DMS79 treated with DMSO at 0.1 percent for 48 hours (cell line): ENCODE measurements around the gene CNGA2.

ENCODE experiments used
- DNase-seq: peaks from one replicate; lab custom pipeline; 2025; lab: John Stamatoyannopoulos, UW

The CNGA2 gene

DNA sequence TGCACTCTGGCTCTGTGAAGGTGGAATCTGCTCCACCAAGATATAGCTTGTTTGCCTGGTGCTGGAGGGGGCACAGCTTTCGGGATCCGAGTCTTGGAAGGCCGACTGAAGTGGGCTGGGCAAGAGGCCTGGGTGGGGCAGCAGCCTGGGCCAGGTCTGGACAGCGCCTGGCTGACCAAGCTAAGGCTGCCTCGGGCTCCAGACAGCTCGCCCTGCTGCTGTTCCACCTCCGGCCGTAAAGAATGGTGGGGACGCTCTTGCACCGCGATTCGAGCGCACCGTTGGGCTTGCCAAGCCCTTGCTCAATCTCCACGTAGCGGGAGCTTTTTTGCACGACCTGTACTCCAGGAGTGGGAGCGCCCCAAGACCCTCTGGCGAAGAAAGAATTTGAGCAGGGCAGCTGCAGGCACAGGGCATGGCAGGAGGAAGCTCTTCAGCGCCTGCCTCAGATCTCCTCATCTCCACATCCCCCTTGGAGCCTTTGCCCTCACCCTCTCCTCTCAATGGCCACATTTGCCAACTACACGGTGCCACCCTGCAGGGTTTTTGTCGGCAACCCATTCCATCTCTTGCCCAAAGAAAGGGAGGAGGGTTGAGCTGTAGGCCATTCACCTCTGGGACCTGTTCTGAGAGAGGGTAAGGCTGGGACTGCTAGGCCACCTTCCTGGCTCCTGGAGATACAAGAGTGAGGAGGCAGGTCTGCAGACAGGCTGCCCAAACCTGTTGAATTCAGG, 18.9 kb downstream of the CNGA2 start:
- DNase-seq, result peak; percentile 33

DNA sequence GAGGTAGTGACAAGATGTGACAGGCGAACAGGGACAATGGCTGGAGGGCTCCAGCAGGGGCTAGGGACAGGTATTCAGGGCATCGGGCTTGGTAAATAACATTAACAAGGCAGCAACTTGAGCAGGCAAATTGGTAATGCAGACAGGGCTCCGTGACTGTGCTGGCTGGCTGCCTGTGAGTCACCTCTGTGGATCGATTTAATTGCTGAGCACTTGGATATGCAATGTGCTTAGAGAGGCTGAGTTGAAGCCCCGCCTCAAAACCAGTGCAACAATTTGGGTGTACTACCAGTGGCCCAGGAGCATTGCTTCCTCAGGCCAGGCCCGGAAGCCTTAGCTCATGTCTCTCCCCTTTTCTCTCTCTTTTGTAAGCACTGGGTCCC, 19.5 kb downstream of the CNGA2 start:
- peak; percentile 75 for DNase-seq

GRCh38 chrX:151754641-151755215, 20.2 kb downstream of the CNGA2 start:
- DNase-seq, result peak; percentile 58

DNA sequence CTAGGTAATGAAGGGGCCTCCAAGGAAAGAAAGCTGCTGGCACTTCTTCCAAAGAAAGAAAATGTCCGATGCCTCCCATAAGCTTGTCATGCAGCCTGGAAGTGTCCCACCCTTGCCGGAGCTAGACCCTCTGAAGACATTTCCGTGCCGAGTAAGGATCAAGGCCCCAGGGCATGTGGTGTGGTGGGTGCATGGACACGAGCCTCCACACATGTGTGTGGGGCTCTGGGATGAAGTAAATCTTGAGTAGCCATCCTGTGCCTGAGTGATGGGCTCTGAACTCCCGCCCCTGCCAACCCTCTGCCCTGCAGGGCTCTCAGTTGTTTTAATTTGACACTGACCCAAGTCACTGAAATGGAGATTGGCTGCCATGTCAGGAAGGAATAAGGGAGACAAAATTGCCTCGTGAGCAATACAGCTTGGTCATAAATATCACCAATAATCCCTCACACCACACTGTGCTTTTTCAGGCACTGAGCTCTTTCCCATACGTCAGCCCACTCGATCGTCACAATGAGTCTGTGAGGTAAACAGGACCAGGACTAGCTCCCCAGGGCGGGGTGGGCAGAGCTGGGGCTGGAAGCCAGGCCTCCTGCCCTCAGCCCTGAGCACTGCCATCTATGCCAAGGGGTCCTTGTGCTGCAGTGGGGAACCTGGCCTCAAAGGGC, 24.6 kb downstream of the CNGA2 start:
- DNase-seq, result no peak

- no peak for DNase-seq
Measured at GRCh38 chrX:151762802-151763201, 28.3 kb downstream of the CNGA2 start.

- no peak for DNase-seq
Measured at GRCh38 chrX:151763711-151764110, 29.2 kb downstream of the CNGA2 start.

DNA sequence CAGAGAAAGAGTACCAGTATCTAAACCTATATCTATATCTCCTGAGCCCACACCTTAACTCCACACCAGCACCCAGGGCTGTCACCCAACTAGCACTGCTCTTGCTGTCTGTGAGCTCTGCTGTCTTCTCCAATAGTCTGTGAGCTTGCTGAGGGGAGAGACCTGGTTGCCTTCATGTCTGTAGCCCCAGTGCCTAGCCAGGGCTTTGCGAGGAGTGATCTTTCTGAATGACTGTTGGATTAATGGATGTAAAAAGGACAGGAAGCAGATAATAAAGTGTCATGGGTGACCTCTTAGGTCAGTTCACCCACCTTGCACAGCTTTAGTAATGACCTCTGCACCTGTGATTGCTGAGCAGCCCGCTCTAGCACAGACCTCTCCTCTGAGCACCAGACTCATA, 30.5 kb downstream of the CNGA2 start:
- DNase-seq, result no peak

DNA sequence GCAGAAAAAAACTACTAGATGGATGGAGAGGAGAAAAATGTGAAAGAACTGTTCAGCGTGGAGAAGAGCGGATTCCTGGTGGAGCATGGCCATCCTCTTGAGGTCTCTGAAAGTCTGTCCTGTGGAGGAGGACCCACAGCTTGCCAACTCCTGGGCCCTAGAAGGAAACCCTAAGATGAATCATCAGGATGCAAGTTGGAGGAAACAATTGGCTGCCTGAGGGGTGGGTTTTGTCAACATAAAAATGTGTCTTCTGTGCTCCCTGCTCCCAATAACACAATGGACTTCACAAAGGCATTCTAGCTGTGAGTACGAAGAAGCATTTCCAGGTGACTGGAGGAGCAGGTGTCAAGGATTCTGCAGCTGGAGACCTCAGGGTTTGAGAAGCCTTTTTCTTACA, 37.2 kb downstream of the CNGA2 start:
- DNase-seq, result no peak

DNA sequence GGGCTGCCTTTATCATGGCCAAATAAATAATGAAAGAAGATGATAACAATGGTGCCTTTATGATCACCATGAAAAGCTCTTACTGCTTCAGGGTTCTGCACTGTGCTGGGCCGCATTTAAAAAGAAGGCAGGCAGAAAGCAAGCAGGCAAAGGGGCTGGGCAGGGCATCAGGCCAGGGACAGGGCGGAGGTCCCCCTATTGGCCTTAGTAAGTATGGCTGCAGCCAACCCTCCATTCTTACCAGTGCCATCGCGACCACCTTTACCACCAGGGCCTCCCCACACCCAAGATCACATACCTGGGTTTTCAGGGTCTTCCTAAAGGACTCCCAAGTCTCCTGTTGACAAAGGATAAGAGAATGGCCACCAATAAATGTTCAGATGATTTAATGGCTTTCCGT, 38.9 kb downstream of the CNGA2 start:
- no peak for DNase-seq

DNA sequence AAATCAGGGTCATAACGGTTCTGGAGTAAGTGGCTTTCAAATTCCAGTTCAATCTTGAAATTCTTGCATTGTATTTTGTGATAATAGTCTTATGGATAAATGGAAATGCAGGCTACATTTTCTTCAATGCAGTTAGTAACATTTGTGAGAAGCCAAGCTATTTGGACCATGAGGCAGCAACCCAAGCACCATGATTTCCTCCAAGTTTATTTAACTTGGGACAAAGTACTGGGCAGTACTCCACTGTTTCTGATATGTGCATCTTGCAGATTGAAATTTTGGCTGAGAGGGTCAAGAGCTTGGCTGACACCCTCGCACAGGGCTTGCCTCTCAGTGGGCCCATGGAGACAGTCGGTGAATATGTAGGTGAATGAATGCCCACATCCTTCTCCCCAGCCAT, 39.9 kb downstream of the CNGA2 start:
- DNase-seq, result no peak

- peak; percentile 73 for DNase-seq
Measured at GRCh38 chrX:151776181-151776731, 41.7 kb downstream of the CNGA2 start.

DNA sequence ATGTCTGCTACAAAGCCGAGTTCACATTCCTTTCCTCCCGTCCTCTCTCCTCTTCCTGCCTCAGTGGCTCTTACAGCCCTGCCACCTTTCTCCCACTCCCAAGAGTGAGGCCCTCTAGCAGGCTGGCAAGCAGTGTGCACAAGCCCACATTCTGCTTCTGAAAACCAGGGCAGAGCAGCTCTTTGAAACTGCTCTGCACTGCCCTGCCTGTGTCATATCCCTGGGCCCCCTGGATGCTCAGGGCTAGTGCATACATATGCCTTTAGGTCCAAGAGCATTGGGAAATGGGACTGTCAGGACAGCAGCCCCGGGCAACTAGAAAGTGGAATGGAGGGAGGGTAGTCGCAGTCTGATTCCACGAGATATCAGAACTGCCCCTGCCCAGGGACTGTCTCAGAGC, 42.4 kb downstream of the CNGA2 start:
- DNase-seq, result no peak

- DNase-seq, result no peak
Measured at GRCh38 chrX:151779258-151779657, 44.7 kb downstream of the CNGA2 start.

GRCh38 chrX:151780621-151781020, 46.1 kb downstream of the CNGA2 start:
- DNase-seq, result no peak

DNA sequence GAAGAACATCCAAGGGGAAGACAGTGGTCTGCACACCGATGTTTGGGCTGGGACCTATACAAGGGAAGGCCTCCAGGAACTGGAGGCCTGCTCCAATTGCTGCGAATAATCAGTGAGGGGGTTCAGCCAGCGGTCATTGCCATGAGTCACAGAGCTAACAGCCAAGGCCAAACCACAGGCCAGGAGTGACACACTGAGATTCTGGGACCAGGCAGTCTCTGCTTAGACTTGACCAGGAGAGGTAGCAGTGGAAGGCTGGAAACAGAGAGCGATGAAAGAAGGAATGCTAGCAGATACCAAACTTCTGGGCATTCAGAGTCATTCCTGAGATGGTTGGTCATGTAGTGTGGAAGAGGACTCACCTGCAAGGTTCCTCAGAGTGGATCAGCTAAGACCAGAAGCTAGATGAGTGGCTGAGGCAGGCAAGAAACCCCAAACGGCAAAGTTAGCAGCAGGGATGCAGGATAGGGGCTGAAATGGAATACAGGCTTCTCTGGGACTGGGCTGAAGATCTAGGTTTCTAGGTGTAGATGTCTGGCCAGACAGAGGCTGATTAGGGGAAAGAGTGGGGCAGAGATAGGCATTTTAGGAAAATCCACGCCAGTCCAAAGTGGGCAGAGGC, 54.7 kb downstream of the CNGA2 start:
- no peak for DNase-seq

DNA sequence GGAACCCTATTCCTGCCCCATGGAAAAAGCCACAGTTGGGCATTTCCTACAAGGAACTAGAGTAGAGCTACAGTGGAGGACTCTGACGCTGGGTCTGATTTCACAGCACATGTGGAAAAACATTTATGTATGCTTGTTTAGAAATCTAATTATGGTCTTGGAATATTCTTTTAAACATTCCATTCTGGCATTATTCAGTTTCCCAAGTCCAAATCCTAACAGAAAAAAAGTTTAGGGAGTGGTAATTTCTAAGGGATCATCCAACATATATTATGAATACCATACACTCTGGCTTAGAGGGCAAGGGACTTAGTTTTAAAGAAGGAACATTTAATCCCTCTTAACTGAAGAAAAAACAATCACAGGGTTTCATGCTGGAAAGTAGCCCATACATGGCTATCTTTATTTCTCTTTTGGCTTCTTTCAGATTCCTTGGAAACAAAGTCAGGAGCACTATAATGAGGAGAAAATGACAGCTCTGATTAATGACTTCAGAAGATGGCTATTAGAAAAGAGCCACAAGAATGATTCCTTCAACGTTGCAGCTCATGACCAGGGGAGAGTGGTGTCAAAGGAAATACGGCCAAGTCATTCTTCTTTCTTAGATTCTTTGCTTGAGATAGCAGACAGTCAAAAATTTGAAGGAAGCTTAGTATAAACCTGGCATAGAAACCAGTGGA, 56.1 kb downstream of the CNGA2 start:
- DNase-seq, result no peak

DNA sequence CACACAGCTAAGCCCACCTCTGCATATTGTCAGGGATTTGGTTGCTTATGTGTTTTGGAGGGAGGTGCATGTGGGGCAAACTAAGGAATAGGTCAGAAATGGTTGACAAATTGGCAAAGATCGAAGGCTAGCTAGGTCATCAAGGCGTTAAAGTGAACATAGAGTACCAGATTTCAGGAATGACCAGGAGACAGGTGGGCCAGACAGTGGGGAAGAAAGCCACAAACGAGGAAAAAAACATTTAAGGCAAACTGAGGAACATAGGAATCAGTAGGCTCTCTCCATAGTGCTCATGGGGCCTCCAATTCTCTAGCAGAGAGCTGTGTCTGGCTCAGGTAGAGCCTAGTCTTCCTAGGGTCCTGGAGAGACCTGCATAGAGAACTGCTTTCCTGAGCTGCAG, 57.4 kb downstream of the CNGA2 start:
- DNase-seq, result no peak

DNA sequence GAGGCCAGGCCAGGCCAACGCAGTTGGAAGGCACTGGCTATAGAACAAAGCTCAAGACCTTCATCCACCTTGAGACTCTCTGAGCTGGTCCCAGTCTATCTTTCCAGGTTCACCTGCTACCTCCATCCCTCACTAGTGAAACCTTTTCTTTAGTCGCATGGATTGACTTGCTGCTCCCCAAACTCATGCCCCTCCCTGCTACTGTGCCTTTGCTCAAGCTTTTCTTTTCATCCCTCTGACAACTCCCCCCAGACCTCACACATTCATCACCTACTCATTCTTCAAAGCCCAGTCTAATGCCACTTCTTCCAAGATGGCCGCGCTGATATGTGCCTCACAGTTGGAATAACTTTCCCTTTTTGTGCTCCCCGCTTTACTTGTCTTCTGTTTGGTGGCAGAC, 58.0 kb downstream of the CNGA2 start:
- no peak for DNase-seq

GRCh38 chrX:151793886-151794285, 59.3 kb downstream of the CNGA2 start:
- no peak for DNase-seq
